Stimulated activated naive CD8-positive, alpha-beta T cell treated with anti-CD3 and anti-CD28 coated beads, Interleukin-15, Interleukin-2, amounts not matched to agents 100 ng/mL and 50 ng/mL, for 24 hours (primary cell): ENCODE measurements around the gene TMEM132E.

Experiments used
- H3K27ac Mint-ChIP-seq: one replicate; pipeline ENCODE4 v1.8.0; 2021; ENCODE audit warnings: mild to moderate bottlenecking, mixed read lengths
- H3K27me3 Mint-ChIP-seq: one replicate; pipeline ENCODE4 v1.8.0; 2021; ENCODE audit warnings: mixed read lengths
- H3K36me3 Mint-ChIP-seq: one replicate; pipeline ENCODE4 v1.8.0; 2021; ENCODE audit warnings: low read depth, mixed read lengths
- H3K4me1 Mint-ChIP-seq: one replicate; pipeline ENCODE4 v1.8.0; 2021; ENCODE audit warnings: low read depth, mixed read lengths
- H3K4me3 Mint-ChIP-seq: one replicate; pipeline ENCODE4 v1.8.0; 2021; ENCODE audit warnings: mild to moderate bottlenecking, mixed read lengths
- H3K9me3 Mint-ChIP-seq: one replicate; pipeline ENCODE4 v1.8.0; 2021; ENCODE audit warnings: mixed read lengths

The TMEM132E gene

DNA sequence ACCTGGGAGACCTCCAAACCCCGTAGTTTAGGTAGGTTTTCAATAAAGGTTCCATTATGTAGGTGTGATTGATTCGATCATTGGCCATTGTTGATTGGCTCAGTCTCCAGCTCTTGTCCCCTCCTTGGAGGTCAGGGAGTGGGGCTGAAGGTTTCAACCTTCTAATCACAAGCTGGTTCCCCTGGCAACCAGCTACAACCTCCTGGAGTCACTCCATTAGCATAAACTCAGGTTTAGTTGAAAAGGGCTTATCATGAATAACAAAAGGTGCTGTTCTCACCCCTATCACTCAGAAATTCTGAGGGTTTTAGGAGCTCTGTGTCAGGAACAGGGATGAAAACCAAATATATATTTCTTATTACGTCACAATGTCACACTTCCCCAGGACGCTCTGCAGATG lies 28.5 kb downstream of the TMEM132E start:
- Mint-ChIP-seq H3K27ac (no peak overlapping the region), H3K9me3 (no peaks in the 10 kb centered on the region), H3K4me1 (no peaks in the 10 kb centered on the region), H3K4me3 (no peak overlapping the region), H3K36me3 (no peaks in the 10 kb centered on the region), H3K27me3 (peaks cover 46% of the 10 kb centered on the region)

- no peak overlapping the region for H3K4me3 Mint-ChIP-seq
- no peak overlapping the region for H3K27ac Mint-ChIP-seq
- H3K4me1 Mint-ChIP-seq: no peaks in the 10 kb centered on the region
- H3K27me3 Mint-ChIP-seq: peaks cover 46% of the 10 kb centered on the region
- H3K9me3 Mint-ChIP-seq: no peaks in the 10 kb centered on the region
- H3K36me3 Mint-ChIP-seq: no peaks in the 10 kb centered on the region
These were observed 29.8 kb downstream of the TMEM132E start for GRCh38 chr17:34609210-34609609.

DNA sequence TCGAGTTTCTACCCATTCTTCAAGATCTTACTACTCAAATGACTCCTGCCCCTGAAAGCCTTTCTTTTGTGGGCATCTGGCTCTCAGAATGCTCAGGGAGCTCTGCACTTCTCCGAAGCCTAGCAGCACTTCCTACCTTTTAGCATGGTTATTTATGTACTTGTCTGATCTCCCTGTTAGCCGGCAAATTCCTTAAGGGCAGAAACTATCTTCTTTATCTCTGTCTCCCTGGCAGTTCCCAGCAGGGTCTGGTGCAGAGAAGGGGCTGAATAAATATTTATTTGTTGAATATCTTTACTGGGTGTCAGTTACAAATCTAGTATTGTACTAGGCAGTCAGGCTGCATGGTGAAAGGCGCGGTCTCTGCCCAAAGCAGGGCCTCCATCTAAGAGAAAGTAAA lies 30.7 kb downstream of the TMEM132E start:
- Mint-ChIP-seq H3K4me3 (no peak overlapping the region), H3K9me3 (no peaks in the 10 kb centered on the region), H3K27me3 (peaks cover 46% of the 10 kb centered on the region), H3K4me1 (no peaks in the 10 kb centered on the region), H3K27ac (no peak overlapping the region), H3K36me3 (no peaks in the 10 kb centered on the region)

DNA sequence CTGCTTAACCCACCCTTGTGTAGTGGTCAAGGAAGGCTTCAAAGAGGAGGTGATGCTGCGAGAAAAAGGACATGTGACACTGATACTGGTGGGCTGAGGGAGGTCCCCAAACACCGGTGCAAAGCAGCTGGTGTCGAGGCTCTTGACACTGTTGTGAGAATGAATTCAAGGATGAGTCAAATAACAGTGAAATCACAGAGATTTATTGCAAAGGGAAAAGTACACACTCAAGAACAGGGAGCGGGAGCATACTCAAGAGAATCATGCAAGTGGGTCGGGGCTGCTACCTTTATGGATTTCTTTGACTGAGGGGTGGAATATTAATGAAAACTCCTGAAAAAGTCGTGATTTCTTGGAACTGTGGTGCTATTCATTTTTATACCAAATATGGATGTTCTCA lies 31.1 kb downstream of the TMEM132E start:
- H3K9me3 Mint-ChIP-seq: no peaks in the 10 kb centered on the region
- H3K4me3 Mint-ChIP-seq: no peak overlapping the region
- peaks cover 50% of the 10 kb centered on the region for H3K27me3 Mint-ChIP-seq

DNA sequence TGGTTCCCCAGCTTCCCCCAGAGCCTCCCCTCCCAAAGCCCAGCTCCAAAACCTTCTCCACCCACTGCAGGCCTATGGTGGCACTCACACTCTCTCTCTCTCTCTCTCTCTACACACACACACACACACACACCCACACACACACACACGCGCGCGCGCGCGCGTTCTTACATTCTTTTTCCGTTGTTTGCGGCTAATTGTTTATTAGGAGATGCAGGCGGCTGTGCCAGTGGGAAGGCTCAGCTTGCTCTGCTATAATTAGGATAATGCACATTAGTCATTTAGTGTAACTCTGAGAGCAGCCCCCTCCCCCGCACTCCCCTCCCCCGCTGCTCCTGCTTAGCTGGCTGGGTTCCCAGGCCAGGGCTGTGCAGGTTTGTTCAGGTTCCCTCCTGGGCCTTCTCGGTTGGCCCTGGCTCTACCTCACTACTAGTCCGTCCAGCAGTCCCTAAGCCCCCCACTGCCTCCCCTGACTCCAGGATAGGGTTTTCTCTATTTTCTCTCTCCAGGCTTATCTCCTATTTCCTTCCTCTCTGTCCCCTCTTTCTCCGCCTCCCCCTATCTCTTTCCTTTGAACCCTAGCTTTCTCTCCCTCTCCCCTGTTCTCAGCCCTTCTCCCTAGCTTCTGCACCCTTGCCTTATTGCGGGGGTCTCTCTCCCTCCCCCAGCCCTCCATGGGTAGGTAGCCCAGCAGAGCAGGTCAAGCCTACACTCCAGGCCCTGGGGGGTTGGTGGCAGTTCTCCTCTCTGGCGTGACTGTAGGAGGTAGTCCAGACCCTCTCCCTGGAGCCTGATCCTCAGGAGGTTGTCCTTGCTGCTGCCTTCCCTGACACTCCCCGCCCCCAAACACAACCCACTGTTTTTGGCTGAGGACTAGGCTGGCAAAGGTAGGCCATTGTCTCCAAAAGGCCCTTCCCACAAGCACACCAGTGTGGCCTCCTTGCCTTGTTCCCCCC lies 34.0 kb downstream of the TMEM132E start:
- Mint-ChIP-seq H3K4me1 (no peaks in the 10 kb centered on the region), H3K36me3 (no peaks in the 10 kb centered on the region), H3K27me3 (peaks cover 48% of the 10 kb centered on the region)

More for the DNA sequence above, 31.1 kb downstream of the TMEM132E start:
- Mint-ChIP-seq H3K4me1 (no peaks in the 10 kb centered on the region), H3K36me3 (no peaks in the 10 kb centered on the region), H3K27ac (no peak overlapping the region)

GRCh38 chr17:34614698-34615097 lies 35.3 kb downstream of the TMEM132E start:
- Mint-ChIP-seq H3K27me3 (peaks cover 37% of the 10 kb centered on the region), H3K4me1 (no peaks in the 10 kb centered on the region), H3K36me3 (no peaks in the 10 kb centered on the region), H3K9me3 (no peaks in the 10 kb centered on the region), H3K4me3 (no peak overlapping the region), H3K27ac (no peak overlapping the region)

More for the DNA sequence above, 34.0 kb downstream of the TMEM132E start:
- Mint-ChIP-seq H3K4me3 (no peak overlapping the region), H3K27ac (no peak overlapping the region), H3K9me3 (no peaks in the 10 kb centered on the region)

DNA sequence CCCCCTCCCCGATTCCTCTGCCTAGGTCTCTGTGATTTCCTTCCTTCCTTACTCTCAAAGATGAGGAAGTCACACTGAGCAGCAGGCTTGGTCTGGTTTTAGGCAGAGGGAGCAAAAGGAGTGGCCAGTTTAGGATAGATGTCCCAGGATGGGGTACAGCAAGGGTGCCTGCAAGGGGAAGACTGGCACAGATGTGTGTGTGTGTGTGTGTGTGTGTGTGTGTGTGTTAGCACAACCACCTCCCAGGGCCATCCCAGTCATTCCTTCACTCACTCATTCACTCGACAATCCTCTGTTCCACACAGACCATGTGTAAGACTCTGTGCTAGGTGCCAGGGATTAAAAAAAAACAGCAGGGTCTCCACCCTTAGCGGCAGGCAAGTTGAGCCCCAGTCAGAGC lies 35.9 kb downstream of the TMEM132E start:
- Mint-ChIP-seq H3K27me3 (peaks cover 31% of the 10 kb centered on the region), H3K9me3 (no peaks in the 10 kb centered on the region), H3K4me3 (no peak overlapping the region), H3K4me1 (no peaks in the 10 kb centered on the region), H3K36me3 (no peaks in the 10 kb centered on the region), H3K27ac (no peak overlapping the region)

GRCh38 chr17:34616148-34616547 lies 36.8 kb downstream of the TMEM132E start:
- peaks cover 22% of the 10 kb centered on the region for H3K27me3 Mint-ChIP-seq
- H3K4me1 Mint-ChIP-seq: no peaks in the 10 kb centered on the region
- no peaks in the 10 kb centered on the region for H3K9me3 Mint-ChIP-seq
- no peak overlapping the region for H3K4me3 Mint-ChIP-seq
- no peaks in the 10 kb centered on the region for H3K36me3 Mint-ChIP-seq
- no peak overlapping the region for H3K27ac Mint-ChIP-seq

GRCh38 chr17:34617398-34617797 lies 38.0 kb downstream of the TMEM132E start:
- Mint-ChIP-seq H3K4me1 (no peaks in the 10 kb centered on the region), H3K27me3 (peaks cover 20% of the 10 kb centered on the region), H3K9me3 (no peaks in the 10 kb centered on the region), H3K4me3 (no peak overlapping the region), H3K27ac (no peak overlapping the region), H3K36me3 (no peaks in the 10 kb centered on the region)

GRCh38 chr17:34619687-34620217 lies 40.4 kb downstream of the TMEM132E start:
- Mint-ChIP-seq H3K4me1 (no peaks in the 10 kb centered on the region), H3K4me3 (no peak overlapping the region)

GRCh38 chr17:34620458-34620857 lies 41.1 kb downstream of the TMEM132E start:
- H3K36me3 Mint-ChIP-seq: no peaks in the 10 kb centered on the region
- peaks cover 40% of the 10 kb centered on the region for H3K27me3 Mint-ChIP-seq

More at GRCh38 chr17:34619687-34620217, 40.4 kb downstream of the TMEM132E start:
- Mint-ChIP-seq H3K27me3 (peaks cover 37% of the 10 kb centered on the region), H3K9me3 (no peaks in the 10 kb centered on the region), H3K36me3 (no peaks in the 10 kb centered on the region), H3K27ac (no peak overlapping the region)

DNA sequence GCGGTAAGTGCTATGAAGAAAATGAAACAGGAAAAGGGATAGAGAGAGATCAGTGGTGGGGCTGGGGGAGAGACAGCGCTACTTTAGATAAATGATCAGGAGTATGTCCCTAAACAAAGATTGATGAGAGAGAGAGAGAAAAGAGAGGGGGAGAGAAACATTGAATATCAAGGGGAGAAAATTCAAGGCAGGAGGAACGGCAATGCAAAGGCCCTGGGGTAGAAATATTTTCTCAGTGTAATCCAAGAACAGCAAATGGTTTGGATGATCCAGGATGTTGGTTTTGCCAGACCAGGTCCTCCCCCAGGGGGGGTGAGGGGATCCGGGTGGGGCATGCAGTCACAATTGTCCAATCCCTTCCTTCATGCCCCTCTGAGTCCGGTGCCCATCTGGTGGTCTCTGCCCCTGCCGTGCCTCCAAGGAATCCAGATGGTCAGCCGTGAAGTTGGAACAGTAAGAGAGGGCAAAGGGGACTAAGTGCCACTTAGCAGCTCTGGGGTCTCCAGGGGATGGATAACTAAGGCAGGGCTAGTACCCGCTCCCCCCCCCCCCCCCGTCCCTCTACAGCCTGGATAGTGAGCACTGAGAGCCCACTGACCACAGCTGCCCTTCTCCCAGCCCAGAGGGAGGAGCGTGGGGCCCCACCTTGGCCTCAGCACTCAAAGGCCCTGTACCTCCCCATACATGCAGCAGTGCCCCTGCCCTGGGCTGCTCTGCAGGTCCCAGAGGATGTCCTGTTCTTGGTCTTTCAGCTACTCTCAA lies 43.7 kb downstream of the TMEM132E start:
- H3K36me3 Mint-ChIP-seq: no peaks in the 10 kb centered on the region
- no peak overlapping the region for H3K4me3 Mint-ChIP-seq
- no peaks in the 10 kb centered on the region for H3K4me1 Mint-ChIP-seq
- no peak overlapping the region for H3K27ac Mint-ChIP-seq
- no peaks in the 10 kb centered on the region for H3K9me3 Mint-ChIP-seq
- H3K27me3 Mint-ChIP-seq: peaks cover 45% of the 10 kb centered on the region

More at GRCh38 chr17:34620458-34620857, 41.1 kb downstream of the TMEM132E start:
- Mint-ChIP-seq H3K9me3 (no peaks in the 10 kb centered on the region), H3K4me1 (no peaks in the 10 kb centered on the region), H3K4me3 (no peak overlapping the region), H3K27ac (no peak overlapping the region)

GRCh38 chr17:34623856-34624766 lies 44.7 kb downstream of the TMEM132E start:
- peaks cover 52% of the 10 kb centered on the region for H3K27me3 Mint-ChIP-seq
- no peak overlapping the region for H3K4me3 Mint-ChIP-seq
- H3K4me1 Mint-ChIP-seq: no peaks in the 10 kb centered on the region
- no peaks in the 10 kb centered on the region for H3K36me3 Mint-ChIP-seq
- no peak overlapping the region for H3K27ac Mint-ChIP-seq
- no peaks in the 10 kb centered on the region for H3K9me3 Mint-ChIP-seq

DNA sequence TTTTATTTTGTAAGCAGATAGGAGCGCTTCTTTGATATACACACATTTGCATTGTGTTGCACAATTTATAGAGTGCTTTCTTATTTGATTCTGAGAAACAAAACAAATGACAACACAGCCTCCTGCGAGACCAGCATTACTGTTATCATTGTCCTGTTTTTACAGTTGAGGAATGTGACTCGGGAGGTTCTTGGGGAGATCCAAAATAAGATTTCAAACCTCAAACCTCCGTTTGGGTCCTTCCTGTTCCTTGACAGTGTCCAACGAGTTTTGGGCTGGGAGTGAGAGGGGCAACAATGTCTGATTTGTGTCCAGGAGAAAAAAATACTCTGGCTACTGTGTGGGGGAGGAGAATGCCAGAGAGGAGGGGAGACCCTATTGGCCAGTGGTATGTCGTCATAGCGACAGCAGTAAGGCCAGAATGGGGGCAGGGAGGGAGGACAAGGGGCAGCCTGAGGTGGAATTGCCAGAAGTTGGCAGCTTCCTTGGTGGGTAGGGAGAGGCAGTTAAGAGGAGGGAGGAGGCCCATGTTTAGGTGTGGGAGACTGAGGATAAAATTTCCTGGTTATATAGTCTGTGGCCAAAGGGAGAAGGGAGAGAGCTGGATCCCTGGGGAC lies 45.5 kb downstream of the TMEM132E start:
- no peak overlapping the region for H3K4me3 Mint-ChIP-seq
- H3K27ac Mint-ChIP-seq: no peak overlapping the region
- no peaks in the 10 kb centered on the region for H3K9me3 Mint-ChIP-seq
- peaks cover 56% of the 10 kb centered on the region for H3K27me3 Mint-ChIP-seq
- no peaks in the 10 kb centered on the region for H3K36me3 Mint-ChIP-seq
- H3K4me1 Mint-ChIP-seq: no peaks in the 10 kb centered on the region
